OCI-LY1 (cell line): ENCODE measurements around the gene PDE6D.

Source experiments
- H2AFZ ChIP-seq: fragments of 200-600 bp; sonication (generic), shearing (Covaris generic); 2 replicates; pipeline ENCODE4 v1.6.0; 2014; ENCODE audit warnings: antibody characterized with exemption, mild to moderate bottlenecking, low read length
- H3F3A ChIP-seq: fragments of 200-600 bp; sonication (generic), shearing (Covaris generic); 2 replicates; pipeline ENCODE4 v1.6.0; 2014; ENCODE audit warnings: mild to moderate bottlenecking, antibody characterized with exemption, low read length, moderate library complexity; ENCODE audit not compliant: insufficient read depth
- H3K27ac ChIP-seq: fragments of 200-600 bp; sonication (generic); 2 replicates; pipeline ENCODE4 v1.5.1; 2014; ENCODE audit warnings: low read length, mixed run types, mild to moderate bottlenecking, low read depth; ENCODE audit not compliant: poor library complexity, severe bottlenecking
- H3K27me3 ChIP-seq: fragments of 200-600 bp; sonication (generic); 2 replicates; pipeline ENCODE4 v1.6.0; 2014; ENCODE audit warnings: antibody characterized with exemption, mild to moderate bottlenecking, low read length, moderate library complexity; ENCODE audit not compliant: insufficient read depth
- H3K36me3 ChIP-seq: fragments of 200-600 bp; sonication (generic); 2 replicates; pipeline ENCODE4 v1.6.1; 2014; ENCODE audit warnings: mild to moderate bottlenecking, antibody characterized with exemption, low read length, moderate library complexity, mixed read lengths; ENCODE audit not compliant: insufficient read depth
- H3K4me1 ChIP-seq: fragments of 200-600 bp; sonication (generic); 2 replicates; pipeline ENCODE4 v1.5.1; 2014; ENCODE audit warnings: mild to moderate bottlenecking, low read length, moderate library complexity; ENCODE audit not compliant: insufficient read depth, severe bottlenecking
- H3K4me2 ChIP-seq: fragments of 200-600 bp; sonication (generic), shearing (Covaris generic); 2 replicates; pipeline ENCODE4 v1.6.1; 2014; ENCODE audit warnings: low read length
- H3K4me3 ChIP-seq: fragments of 200-600 bp; sonication (generic); 2 replicates; pipeline ENCODE4 v1.5.1; 2014; ENCODE audit warnings: low read length, low read depth, mild to moderate bottlenecking, mixed read lengths; ENCODE audit not compliant: poor library complexity, severe bottlenecking
- H3K79me2 ChIP-seq: fragments of 200-600 bp; shearing (Covaris generic); 2 replicates; pipeline ENCODE4 v1.6.1; 2016; ENCODE audit warnings: mixed run types, low read length, mixed read lengths; ENCODE audit not compliant: insufficient read depth
- H3K9ac ChIP-seq: fragments of 200-600 bp; sonication (generic), shearing (Covaris generic); 2 replicates; pipeline ENCODE4 v1.6.1; 2014; ENCODE audit warnings: mild to moderate bottlenecking, low read length, mixed read lengths
- H3K9me2 ChIP-seq: fragments of 200-600 bp; sonication (generic), shearing (Covaris generic); 2 replicates; pipeline ENCODE4 v1.6.1; 2014; ENCODE audit warnings: low read depth, mild to moderate bottlenecking, low read length, mixed read lengths
- H3K9me3 ChIP-seq: fragments of 200-600 bp; shearing (Covaris generic); 2 replicates; pipeline ENCODE4 v1.6.1; 2014; ENCODE audit warnings: low read length, mixed read lengths
- H4K20me1 ChIP-seq: fragments of 200-600 bp; sonication (generic), shearing (Covaris generic); 2 replicates; pipeline ENCODE4 v1.6.0; 2016; ENCODE audit warnings: mild to moderate bottlenecking, low read length; ENCODE audit not compliant: insufficient read depth
- EZH2 ChIP-seq: fragments of 200-600 bp; sonication (generic), shearing (Covaris generic); IDR thresholded peaks from 2 replicates; pipeline ENCODE4 v1.8.0; 2017; ENCODE audit warnings: borderline replicate concordance, mixed run types, mild to moderate bottlenecking, antibody characterized with exemption, low read length, moderate library complexity, mixed read lengths
- TF ChIP-seq, protein P1 (sequence below): fragments of 200-600 bp; sonication (generic), shearing (Covaris generic); IDR thresholded peaks from 2 replicates; pipeline ENCODE4 v1.5.1; 2017; ENCODE audit warnings: mild to moderate bottlenecking, antibody characterized with exemption, low read length, moderate library complexity, mixed read lengths

Gene PDE6D

DNA sequence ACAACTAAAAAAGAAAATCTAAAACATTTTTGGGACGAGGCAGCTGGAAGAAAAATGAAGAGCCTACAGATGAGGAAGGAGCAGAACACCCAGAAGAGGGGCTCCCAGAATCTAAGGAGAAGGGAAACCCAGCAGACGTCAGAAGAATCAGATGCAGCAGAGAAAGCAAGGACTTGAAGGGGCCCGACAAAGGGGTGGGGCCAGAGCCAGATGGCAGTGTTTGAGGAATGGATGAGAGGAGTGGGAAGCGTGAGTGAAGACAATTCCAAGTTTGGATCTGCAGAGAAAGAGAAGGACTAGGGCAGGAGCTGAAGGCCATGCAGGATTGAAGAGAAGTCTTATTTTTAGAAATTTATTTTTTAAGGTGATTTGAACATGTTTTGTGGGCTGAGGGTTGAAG lies 53.5 kb downstream of the PDE6D start:
- Histone ChIP-seq H3K9me3 (no peaks in the 10 kb centered on the region), H3K79me2 (no peaks in the 10 kb centered on the region), H3K36me3 (no peaks in the 10 kb centered on the region), H4K20me1 (no peaks in the 10 kb centered on the region), H3K27me3 (no peaks in the 10 kb centered on the region), H3K4me2 (no peak overlapping the region), H3F3A (no peaks in the 10 kb centered on the region), H3K9ac (no peak overlapping the region), H3K4me3 (no peak overlapping the region), H2AFZ (no peak overlapping the region), H3K4me1 (no peaks in the 10 kb centered on the region), H3K27ac (no peak overlapping the region), H3K9me2 (no peaks in the 10 kb centered on the region)
- TF ChIP-seq, protein P1, sequence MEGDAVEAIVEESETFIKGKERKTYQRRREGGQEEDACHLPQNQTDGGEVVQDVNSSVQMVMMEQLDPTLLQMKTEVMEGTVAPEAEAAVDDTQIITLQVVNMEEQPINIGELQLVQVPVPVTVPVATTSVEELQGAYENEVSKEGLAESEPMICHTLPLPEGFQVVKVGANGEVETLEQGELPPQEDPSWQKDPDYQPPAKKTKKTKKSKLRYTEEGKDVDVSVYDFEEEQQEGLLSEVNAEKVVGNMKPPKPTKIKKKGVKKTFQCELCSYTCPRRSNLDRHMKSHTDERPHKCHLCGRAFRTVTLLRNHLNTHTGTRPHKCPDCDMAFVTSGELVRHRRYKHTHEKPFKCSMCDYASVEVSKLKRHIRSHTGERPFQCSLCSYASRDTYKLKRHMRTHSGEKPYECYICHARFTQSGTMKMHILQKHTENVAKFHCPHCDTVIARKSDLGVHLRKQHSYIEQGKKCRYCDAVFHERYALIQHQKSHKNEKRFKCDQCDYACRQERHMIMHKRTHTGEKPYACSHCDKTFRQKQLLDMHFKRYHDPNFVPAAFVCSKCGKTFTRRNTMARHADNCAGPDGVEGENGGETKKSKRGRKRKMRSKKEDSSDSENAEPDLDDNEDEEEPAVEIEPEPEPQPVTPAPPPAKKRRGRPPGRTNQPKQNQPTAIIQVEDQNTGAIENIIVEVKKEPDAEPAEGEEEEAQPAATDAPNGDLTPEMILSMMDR: no peak
- TF ChIP-seq EZH2: no peak

DNA sequence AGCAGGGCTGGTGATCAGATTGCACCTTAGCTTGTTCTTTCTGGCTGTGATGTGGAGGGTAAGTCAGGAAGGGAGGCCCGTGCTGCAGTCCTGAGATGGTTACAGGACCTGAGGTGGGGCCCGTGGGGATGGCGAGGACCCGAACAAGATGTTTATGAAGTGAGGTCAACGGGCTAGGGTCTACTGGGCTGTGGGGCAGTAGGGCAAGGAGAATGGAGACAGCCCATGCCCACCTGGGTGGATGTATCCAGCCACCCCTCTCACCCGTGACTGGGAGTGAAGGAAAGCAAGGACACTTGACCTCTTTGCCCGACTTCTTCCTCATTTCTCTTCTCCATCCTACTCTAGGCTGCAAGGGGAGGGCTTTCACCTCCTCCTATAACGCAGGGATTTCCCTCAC lies 54.8 kb downstream of the PDE6D start:
- H3K4me2 ChIP-seq: no peak overlapping the region
- H3K4me3 ChIP-seq: no peak overlapping the region
- peaks cover under 1% of the 10 kb centered on the region for H3K4me1 ChIP-seq
- TF ChIP-seq EZH2: no peak
- TF ChIP-seq, protein P1: no peak
- H2AFZ ChIP-seq: no peak overlapping the region
- H3K79me2 ChIP-seq: no peaks in the 10 kb centered on the region
- H3K9me2 ChIP-seq: no peaks in the 10 kb centered on the region
- no peaks in the 10 kb centered on the region for H4K20me1 ChIP-seq
- no peaks in the 10 kb centered on the region for H3K27me3 ChIP-seq
- no peaks in the 10 kb centered on the region for H3K9me3 ChIP-seq
- H3F3A ChIP-seq: no peaks in the 10 kb centered on the region
- no peak overlapping the region for H3K27ac ChIP-seq
- no peaks in the 10 kb centered on the region for H3K36me3 ChIP-seq
- H3K9ac ChIP-seq: no peak overlapping the region

DNA sequence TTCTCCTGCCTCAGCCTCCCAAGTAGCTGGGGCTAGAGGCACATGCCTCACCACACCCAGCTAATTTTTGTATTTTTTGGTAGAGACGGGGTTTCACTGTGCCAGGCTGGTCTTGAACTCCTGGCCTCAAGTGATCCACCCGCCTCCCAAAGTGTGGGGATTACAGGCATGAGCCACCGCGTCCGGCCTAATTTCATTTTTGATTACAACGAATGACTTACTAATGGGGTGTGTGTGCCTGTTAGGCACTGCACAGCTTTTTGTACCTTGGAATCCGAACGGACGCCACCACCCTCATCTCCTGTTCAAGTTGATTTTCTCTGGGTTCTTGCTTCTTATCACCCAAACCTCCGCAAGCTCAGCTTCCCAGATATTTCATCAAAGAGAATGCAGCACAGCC lies 55.6 kb downstream of the PDE6D start:
- no peaks in the 10 kb centered on the region for H3K27me3 ChIP-seq
- H3K9me2 ChIP-seq: no peaks in the 10 kb centered on the region
- H2AFZ ChIP-seq: no peak overlapping the region
- TF ChIP-seq EZH2: no peak
- TF ChIP-seq, protein P1: no peak
- no peaks in the 10 kb centered on the region for H3K9me3 ChIP-seq
- no peaks in the 10 kb centered on the region for H3K79me2 ChIP-seq
- no peaks in the 10 kb centered on the region for H3F3A ChIP-seq
- H3K9ac ChIP-seq: no peak overlapping the region
- no peak overlapping the region for H3K27ac ChIP-seq
- H3K36me3 ChIP-seq: no peaks in the 10 kb centered on the region
- peaks cover 9% of the 10 kb centered on the region for H3K4me1 ChIP-seq
- H3K4me2 ChIP-seq: no peak overlapping the region
- no peak overlapping the region for H3K4me3 ChIP-seq
- H4K20me1 ChIP-seq: no peaks in the 10 kb centered on the region
